ENCODE measurements around the gene E2F4. TPM values are rescaled to one million over a fixed set of nuclear protein-coding genes. Genes with fewer than 3 reads are reported as not detected.

Gene E2F4
- total RNA-seq, 1 experiment from 2014 or later: 81.0 TPM

DNA sequence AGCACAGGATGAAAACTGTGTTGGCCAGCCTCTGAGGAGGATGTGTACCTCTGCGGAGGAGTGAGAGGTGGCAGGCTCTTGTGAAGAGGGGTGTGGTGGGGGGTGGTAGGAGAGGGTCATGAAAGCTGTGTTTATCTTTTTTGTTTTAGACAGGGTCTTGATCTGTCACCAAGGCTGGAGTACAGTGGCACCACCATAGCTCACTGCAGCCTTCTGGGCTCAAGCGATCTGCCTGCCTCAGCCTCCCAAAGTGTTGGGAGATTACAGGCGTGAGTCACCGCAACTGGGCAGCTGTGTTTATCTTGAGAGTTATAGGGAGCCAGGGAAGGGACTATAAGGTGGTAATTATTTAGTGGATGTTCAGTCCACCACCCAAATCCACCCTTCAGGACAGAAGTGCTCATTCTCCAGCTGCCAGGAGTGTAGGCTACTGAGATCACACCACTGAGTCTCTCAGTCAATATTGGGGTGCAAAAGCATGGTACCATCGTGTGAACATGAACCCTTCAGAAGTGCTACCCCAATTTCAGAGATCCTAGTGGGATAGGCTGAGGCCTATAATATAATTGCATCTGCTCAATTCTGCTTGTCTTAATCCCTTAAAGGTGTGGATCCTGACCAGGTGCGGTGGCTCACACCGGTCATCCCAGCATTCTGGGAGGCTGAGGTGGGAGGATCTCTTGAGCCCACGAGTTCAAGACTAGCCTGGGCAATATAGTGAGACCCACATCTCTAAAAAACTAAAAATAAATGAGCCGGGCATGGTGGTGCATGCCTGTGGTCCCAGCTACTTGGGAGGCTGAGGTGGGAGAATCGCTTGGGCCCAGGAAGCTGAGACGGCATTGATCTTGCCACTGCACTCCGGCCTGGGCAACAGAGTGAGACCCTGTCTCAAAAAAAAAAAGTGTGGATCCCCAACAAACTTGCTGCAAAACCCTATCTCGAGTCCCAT, 1.2 kb upstream of the E2F4 start:
- TF ChIP-seq, protein P1, sequence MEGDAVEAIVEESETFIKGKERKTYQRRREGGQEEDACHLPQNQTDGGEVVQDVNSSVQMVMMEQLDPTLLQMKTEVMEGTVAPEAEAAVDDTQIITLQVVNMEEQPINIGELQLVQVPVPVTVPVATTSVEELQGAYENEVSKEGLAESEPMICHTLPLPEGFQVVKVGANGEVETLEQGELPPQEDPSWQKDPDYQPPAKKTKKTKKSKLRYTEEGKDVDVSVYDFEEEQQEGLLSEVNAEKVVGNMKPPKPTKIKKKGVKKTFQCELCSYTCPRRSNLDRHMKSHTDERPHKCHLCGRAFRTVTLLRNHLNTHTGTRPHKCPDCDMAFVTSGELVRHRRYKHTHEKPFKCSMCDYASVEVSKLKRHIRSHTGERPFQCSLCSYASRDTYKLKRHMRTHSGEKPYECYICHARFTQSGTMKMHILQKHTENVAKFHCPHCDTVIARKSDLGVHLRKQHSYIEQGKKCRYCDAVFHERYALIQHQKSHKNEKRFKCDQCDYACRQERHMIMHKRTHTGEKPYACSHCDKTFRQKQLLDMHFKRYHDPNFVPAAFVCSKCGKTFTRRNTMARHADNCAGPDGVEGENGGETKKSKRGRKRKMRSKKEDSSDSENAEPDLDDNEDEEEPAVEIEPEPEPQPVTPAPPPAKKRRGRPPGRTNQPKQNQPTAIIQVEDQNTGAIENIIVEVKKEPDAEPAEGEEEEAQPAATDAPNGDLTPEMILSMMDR (IDR thresholded peaks at IDR 0.05; ENCODE audit: unreplicated experiment): no peak
- no peaks in the 10 kb centered on the region for H3K9me3 Mint-ChIP-seq (ENCODE audit: unreplicated experiment)
- H3K4me3 Mint-ChIP-seq (ENCODE audit: unreplicated experiment): peak overlapping the region; percentile 77
- POLR2A ChIA-PET: interaction anchor here (1.4 kb wide), 1 partner anchor 16 kb away, joined by 8 read pairs; no protein-coding TSS in a partner anchor
- CTCF ChIA-PET: interaction anchor here (0.9 to 1.6 kb wide), 3 partner anchors 8 to 55 kb away, joined by 3 to 4 read pairs (median 4); partner anchors contain the start of gene ELMO3
- H3K36me3 Mint-ChIP-seq (ENCODE audit: insufficient read depth, unreplicated experiment): peaks cover 16% of the 10 kb centered on the region
- peaks cover 9% of the 10 kb centered on the region for H3K4me1 Mint-ChIP-seq (ENCODE audit: insufficient read depth, unreplicated experiment)
- peak overlapping the region; percentile 78 for H3K27ac Mint-ChIP-seq (ENCODE audit: low read depth, unreplicated experiment)
- no peaks in the 10 kb centered on the region for H3K27me3 Mint-ChIP-seq (ENCODE audit: insufficient read depth, unreplicated experiment)
- no peak for DNase-seq (ENCODE audit: unreplicated experiment)
- BruUV-seq (replicated peaks): no TSS peak
- intact Hi-C loops (cut with micrococcal nuclease): no loop called here

DNA sequence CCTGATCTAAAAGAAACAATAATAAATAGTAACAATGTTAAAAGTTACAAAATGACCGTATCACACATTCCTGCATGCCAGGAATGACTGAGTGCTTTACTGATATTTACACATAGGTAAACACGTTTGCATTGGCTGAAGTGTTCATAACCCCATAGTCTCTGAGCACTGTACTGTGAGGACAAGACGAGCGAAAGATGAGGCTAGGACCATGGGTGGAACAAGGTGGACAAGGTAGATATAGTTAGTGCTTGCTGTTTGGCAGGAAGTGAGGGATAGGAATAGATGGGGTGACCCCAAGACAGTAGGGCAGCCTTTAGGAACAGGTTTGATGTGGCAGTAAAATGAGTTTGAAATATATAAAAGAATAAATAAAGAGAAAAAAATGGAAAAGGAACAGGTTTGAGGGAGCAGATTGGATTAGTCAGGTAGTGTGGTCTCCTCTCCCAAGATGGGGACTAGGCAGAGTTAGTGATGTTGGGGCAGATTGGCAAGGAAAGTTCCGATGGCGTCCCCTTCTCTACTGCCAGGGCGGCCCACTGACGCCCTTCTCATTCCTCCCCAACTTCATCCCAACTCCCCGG, 452 bp upstream of the E2F4 start:
- no TSS peak for BruUV-seq (replicated peaks)
- H3K27ac Mint-ChIP-seq (ENCODE audit: low read depth, unreplicated experiment): peak overlapping the region; percentile 78
- CTCF ChIA-PET: no interaction called here
- H3K9me3 Mint-ChIP-seq (ENCODE audit: unreplicated experiment): no peaks in the 10 kb centered on the region
- H3K27me3 Mint-ChIP-seq (ENCODE audit: insufficient read depth, unreplicated experiment): no peaks in the 10 kb centered on the region
- TF ChIP-seq, protein P1 (IDR thresholded peaks at IDR 0.05; ENCODE audit: unreplicated experiment): no peak
- peaks cover 24% of the 10 kb centered on the region for H3K36me3 Mint-ChIP-seq (ENCODE audit: insufficient read depth, unreplicated experiment)
- intact Hi-C loops (cut with micrococcal nuclease): no loop called here
- peaks cover 16% of the 10 kb centered on the region for H3K4me1 Mint-ChIP-seq (ENCODE audit: insufficient read depth, unreplicated experiment)
- no peak for DNase-seq (ENCODE audit: unreplicated experiment)
- POLR2A ChIA-PET: interaction anchor here (1.2 to 1.7 kb wide), 2 partner anchors 14 to 32 kb away, joined by 8 to 12 read pairs; partner anchors contain the start of genes FBXL8 and TRADD
- peak overlapping the region; percentile 77 for H3K4me3 Mint-ChIP-seq (ENCODE audit: unreplicated experiment)

DNA sequence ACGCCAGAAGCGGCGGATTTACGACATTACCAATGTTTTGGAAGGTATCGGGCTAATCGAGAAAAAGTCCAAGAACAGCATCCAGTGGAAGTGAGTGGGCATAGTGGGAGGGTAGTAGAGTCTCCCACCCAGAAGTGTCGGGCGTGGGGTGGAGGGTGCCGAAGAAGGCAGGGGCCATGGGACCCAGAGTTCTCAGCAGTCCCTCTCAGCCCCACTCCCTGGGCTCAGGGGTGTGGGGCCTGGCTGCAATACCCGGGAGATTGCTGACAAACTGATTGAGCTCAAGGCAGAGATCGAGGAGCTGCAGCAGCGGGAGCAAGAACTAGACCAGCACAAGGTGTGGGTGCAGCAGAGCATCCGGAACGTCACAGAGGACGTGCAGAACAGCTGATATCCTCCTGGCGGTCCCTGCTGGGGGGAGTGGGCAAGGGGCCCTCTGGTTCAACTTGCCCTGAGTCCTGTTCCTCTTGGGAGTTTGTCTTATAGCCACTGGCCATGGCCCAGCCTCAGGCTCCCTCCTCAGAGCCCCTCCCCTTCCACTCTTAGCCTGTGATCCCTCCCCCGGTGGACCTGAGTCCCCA, 916 bp downstream of the E2F4 start:
- intact Hi-C loops (cut with micrococcal nuclease): loop anchor here (2.0 kb wide), 1 partner anchor 86 kb away; the partner anchor contains the start of gene PLEKHG4
- no TSS peak for BruUV-seq (replicated peaks)
- POLR2A ChIA-PET: interaction anchor here (0.6 to 2.6 kb wide), 12 partner anchors 10 to 75 kb away, joined by 3 to 12 read pairs (median 4); partner anchors contain the start of genes FBXL8, FHOD1, MATCAP1 and TMEM208

More for the DNA sequence above, 916 bp downstream of the E2F4 start:
- no peak for DNase-seq (ENCODE audit: unreplicated experiment)
- no peaks in the 10 kb centered on the region for H3K27me3 Mint-ChIP-seq (ENCODE audit: insufficient read depth, unreplicated experiment)
- peaks cover 36% of the 10 kb centered on the region for H3K36me3 Mint-ChIP-seq (ENCODE audit: insufficient read depth, unreplicated experiment)
- TF ChIP-seq, protein P1 (IDR thresholded peaks at IDR 0.05; ENCODE audit: unreplicated experiment): no peak
- peak overlapping the region; percentile 78 for H3K27ac Mint-ChIP-seq (ENCODE audit: low read depth, unreplicated experiment)
- peak overlapping the region; percentile 77 for H3K4me3 Mint-ChIP-seq (ENCODE audit: unreplicated experiment)
- no peaks in the 10 kb centered on the region for H3K9me3 Mint-ChIP-seq (ENCODE audit: unreplicated experiment)
- H3K4me1 Mint-ChIP-seq (ENCODE audit: insufficient read depth, unreplicated experiment): peaks cover 27% of the 10 kb centered on the region
- CTCF ChIA-PET: interaction anchor here (0.6 to 1.1 kb wide), 9 partner anchors 10 to 288 kb away, joined by 3 to 4 read pairs (median 3); partner anchors contain the start of gene ATP6V0D1

All from MCF 10A (cell line).